Activated CD4-positive, alpha-beta T cell treated with anti-CD3 and anti-CD28 coated beads, Interleukin-2, amount 10 ng/mL, durations not matched to agents 24 days and 14 days (primary cell): ENCODE data around the gene CUL1. TPM values are rescaled to one million over a fixed set of nuclear protein-coding genes. Genes with fewer than 3 reads are reported as not detected.

Source experiments
- DNase-seq: peaks from one replicate; pipeline ENCODE4 v3.0.0; 2022
- H3K27ac Mint-ChIP-seq: one replicate; pipeline ENCODE4 v1.8.0; 2022; ENCODE audit warnings: mild to moderate bottlenecking, mixed read lengths
- H3K27me3 Mint-ChIP-seq: one replicate; pipeline ENCODE4 v1.8.0; 2022; ENCODE audit warnings: mixed read lengths
- H3K36me3 Mint-ChIP-seq: one replicate; pipeline ENCODE4 v1.8.0; 2022; ENCODE audit warnings: low read depth, mild to moderate bottlenecking, mixed read lengths
- H3K4me1 Mint-ChIP-seq: one replicate; pipeline ENCODE4 v1.8.0; 2021; ENCODE audit warnings: mixed read lengths
- H3K4me3 Mint-ChIP-seq: one replicate; pipeline ENCODE4 v1.8.0; 2022; ENCODE audit warnings: mild to moderate bottlenecking, moderate library complexity, mixed read lengths
- H3K9me3 Mint-ChIP-seq: one replicate; pipeline ENCODE4 v1.8.0; 2021; ENCODE audit warnings: mixed read lengths
- intact Hi-C: fragments of 100-400 bp; cut with micrococcal nuclease; formaldehyde crosslinking; loops from one replicate; pipeline ENCODE4 v1.15.1; 2023
- total RNA-seq: library from RNA; stranded (reverse); gene quantifications from 2 replicates; pipeline ENCODE4 v1.2.3, GENCODE V29; 2022

The CUL1 gene
- total RNA-seq: 82.2 and 82.4 TPM in 2 replicates

DNA sequence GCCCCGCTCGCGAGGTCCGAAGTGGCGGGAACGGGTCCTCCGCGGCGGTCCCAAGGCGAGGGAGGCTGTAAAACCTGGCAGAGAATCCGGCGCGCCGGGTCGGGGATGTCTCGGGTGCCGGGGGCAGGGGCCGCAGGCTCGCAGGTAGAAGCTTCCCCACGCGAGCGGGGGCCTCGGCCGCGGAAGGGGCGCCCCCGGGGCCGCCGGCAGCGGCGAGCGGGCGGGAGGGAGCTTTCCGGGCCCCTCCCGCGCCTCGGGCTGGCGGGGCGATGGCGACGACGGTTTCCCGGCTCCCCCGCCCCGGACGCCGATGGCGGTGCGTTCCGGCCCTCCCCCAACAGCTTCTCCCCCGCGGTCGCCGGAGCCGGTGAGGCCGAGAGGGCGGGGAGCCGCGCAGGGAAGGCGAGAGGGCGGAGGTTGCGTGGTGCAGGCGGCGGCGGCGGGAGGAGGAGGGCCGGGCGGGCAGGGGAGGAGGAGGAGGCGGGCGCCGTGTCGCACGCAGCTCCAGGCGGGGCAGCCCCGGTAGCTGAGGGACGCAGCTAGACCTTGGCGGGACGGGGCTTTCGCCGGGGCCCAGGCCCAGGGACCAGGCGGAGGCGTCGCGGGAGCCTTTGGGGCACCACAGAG is at the start of gene CUL1:
Gene CUL1, plus strand, starts transcription at position 507 of the 627 bp plus-strand sequence. CDS start 31,220 bp downstream, outside the sequence.
- intact Hi-C loops: loop anchor here (1.0 to 5.0 kb wide), 4 partner anchors 215 to 392 kb away; partner anchors contain the start of genes PDIA4 and ZNF786
- Mint-ChIP-seq H3K27me3 (no peaks in the 10 kb centered on the region), H3K9me3 (peaks cover 8% of the 10 kb centered on the region), H3K36me3 (peaks cover 20% of the 10 kb centered on the region), H3K27ac (peak within 1 kb of the TSS; percentile 94), H3K4me3 (peak within 1 kb of the TSS; percentile 92), H3K4me1 (peaks cover 54% of the 10 kb centered on the region)
- peak; percentile 95 for DNase-seq

- peaks cover 24% of the 10 kb centered on the region for H3K27me3 Mint-ChIP-seq
- DNase-seq: no peak
- H3K36me3 Mint-ChIP-seq: no peaks in the 10 kb centered on the region
- H3K4me3 Mint-ChIP-seq: no peak overlapping the region
- intact Hi-C loops: no loop called here
- no peaks in the 10 kb centered on the region for H3K4me1 Mint-ChIP-seq
- no peak overlapping the region for H3K27ac Mint-ChIP-seq
- no peaks in the 10 kb centered on the region for H3K9me3 Mint-ChIP-seq
Observed at GRCh38 chr7:148650232-148650858, 48.4 kb upstream of the CUL1 start.

GRCh38 chr7:148652773-148653172 is 45.9 kb upstream of the CUL1 start:
- intact Hi-C loops: no loop called here
- peaks cover 19% of the 10 kb centered on the region for H3K27me3 Mint-ChIP-seq
- H3K36me3 Mint-ChIP-seq: no peaks in the 10 kb centered on the region
- H3K4me3 Mint-ChIP-seq: no peak overlapping the region
- no peaks in the 10 kb centered on the region for H3K4me1 Mint-ChIP-seq
- no peak overlapping the region for H3K27ac Mint-ChIP-seq
- H3K9me3 Mint-ChIP-seq: no peaks in the 10 kb centered on the region
- no peak for DNase-seq

DNA sequence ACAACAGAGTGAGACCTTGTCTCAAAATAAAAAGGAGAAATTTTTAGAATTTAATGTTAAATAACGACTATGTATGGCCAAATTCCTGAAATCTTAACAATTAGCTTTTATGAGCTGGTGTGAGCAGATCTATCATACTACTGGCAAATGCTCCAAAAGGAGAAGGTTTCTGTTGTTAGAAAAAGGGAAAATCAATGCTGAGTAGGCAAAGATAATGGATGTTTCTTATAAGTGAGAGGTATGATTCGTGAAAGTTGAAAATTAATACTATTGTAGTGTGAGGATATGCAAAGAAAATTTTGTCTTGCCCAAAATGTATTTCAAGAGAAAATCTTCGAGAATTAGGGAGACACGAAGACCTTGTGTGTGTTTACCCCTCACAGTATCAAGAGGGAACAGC is 40.8 kb upstream of the CUL1 start:
- peaks cover 2% of the 10 kb centered on the region for H3K4me1 Mint-ChIP-seq
- no peak overlapping the region for H3K27ac Mint-ChIP-seq
- H3K4me3 Mint-ChIP-seq: no peak overlapping the region
- H3K36me3 Mint-ChIP-seq: no peaks in the 10 kb centered on the region
- intact Hi-C loops: no loop called here
- DNase-seq: no peak
- peaks cover 6% of the 10 kb centered on the region for H3K27me3 Mint-ChIP-seq
- no peaks in the 10 kb centered on the region for H3K9me3 Mint-ChIP-seq

DNA sequence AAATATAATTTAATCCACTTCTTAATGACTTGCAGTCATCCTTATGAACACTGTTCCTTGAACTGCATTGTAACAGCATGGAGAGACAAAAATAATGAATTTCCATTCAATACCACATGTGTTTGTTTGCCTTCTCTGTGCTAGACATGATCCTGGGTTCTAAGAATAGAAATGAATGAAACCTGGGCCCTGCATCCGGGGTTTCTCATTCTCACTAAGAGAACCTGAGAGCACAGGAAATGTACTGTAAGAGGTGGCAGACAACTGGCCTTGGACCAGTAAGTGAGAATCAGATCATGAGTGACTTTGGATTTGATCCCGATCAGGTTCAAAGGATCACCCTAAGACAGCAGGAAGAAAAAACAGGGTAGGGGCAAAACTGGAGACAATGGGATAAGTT is 37.2 kb upstream of the CUL1 start:
- Mint-ChIP-seq H3K9me3 (no peaks in the 10 kb centered on the region), H3K36me3 (no peaks in the 10 kb centered on the region), H3K27ac (no peak overlapping the region), H3K4me1 (peaks cover 2% of the 10 kb centered on the region), H3K27me3 (peaks cover 3% of the 10 kb centered on the region), H3K4me3 (no peak overlapping the region)
- DNase-seq: no peak
- intact Hi-C loops: no loop called here

GRCh38 chr7:148662646-148663045 is 36.1 kb upstream of the CUL1 start:
- no peak for DNase-seq
- Mint-ChIP-seq H3K9me3 (no peaks in the 10 kb centered on the region), H3K27ac (no peak overlapping the region), H3K4me1 (peaks cover 2% of the 10 kb centered on the region), H3K36me3 (no peaks in the 10 kb centered on the region), H3K27me3 (peaks cover 4% of the 10 kb centered on the region), H3K4me3 (no peak overlapping the region)
- intact Hi-C loops: no loop called here

DNA sequence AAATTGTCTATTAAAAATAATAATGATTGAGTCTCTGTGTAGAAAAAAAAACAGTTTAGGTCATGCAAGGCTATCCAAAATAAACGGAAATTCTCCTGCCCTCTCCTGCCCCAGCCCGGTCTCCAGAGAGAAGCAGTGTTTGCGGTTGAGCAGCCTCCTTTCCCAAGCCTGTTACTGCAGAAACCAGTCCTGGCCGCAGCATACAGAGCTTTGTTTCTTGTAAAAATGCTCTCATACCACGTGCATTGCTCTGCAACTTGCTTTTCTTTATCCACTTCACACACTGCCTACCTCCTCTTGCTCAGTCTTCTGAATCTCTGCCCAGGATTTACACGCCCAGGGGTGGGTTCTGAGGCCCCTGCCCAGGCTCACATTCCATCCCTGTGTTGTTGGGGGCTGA is 34.4 kb upstream of the CUL1 start:
- H3K27me3 Mint-ChIP-seq: peaks cover 4% of the 10 kb centered on the region
- intact Hi-C loops: no loop called here
- H3K4me1 Mint-ChIP-seq: peaks cover 2% of the 10 kb centered on the region
- no peaks in the 10 kb centered on the region for H3K36me3 Mint-ChIP-seq
- no peak for DNase-seq
- no peak overlapping the region for H3K27ac Mint-ChIP-seq
- H3K9me3 Mint-ChIP-seq: peaks cover 5% of the 10 kb centered on the region
- H3K4me3 Mint-ChIP-seq: no peak overlapping the region

DNA sequence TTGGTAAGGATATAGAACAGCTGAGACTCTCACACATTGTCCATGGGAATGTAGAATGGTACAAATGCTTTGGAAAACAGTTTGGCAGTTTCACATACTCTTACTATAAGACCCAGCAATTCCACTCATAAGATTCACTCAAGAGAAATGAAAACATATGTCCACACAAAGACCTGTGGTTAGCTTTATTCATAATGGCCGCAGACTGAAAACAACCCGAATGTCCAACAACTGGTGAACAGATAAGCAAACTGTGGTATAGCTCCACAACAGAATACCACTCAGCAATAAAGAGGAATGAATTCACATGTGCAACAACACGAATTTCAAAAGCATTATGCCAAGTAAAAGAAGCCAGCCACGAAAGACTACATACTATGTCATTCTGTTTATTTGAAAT is 33.5 kb upstream of the CUL1 start:
- H3K27me3 Mint-ChIP-seq: peaks cover 4% of the 10 kb centered on the region
- intact Hi-C loops: no loop called here
- peaks cover 5% of the 10 kb centered on the region for H3K9me3 Mint-ChIP-seq
- H3K4me1 Mint-ChIP-seq: peaks cover 5% of the 10 kb centered on the region
- H3K27ac Mint-ChIP-seq: no peak overlapping the region
- no peak overlapping the region for H3K4me3 Mint-ChIP-seq
- no peak for DNase-seq
- peaks cover under 1% of the 10 kb centered on the region for H3K36me3 Mint-ChIP-seq

DNA sequence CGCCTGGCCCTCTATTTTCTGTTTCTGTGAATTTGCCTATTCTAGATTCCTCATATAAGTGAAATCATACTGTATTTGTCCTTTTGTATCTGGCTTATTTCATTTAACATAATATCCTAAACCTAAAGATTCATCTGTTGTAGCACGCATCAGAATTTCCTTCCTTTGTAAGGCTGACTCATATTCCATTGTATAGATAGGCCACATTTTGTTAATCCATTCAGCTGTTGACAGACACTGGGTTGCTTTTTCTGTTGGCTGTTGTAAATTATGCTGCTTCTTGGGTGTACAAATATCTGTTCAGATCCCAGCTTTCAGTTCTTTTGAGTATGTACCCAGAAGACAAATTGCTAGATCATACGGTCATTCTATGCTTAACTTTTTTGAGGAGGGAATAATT is 28.8 kb upstream of the CUL1 start:
- Mint-ChIP-seq H3K27ac (no peak overlapping the region), H3K27me3 (peaks cover 4% of the 10 kb centered on the region), H3K4me1 (peaks cover 4% of the 10 kb centered on the region), H3K36me3 (peaks cover 4% of the 10 kb centered on the region), H3K9me3 (peaks cover 14% of the 10 kb centered on the region), H3K4me3 (no peak overlapping the region)
- intact Hi-C loops: no loop called here
- no peak for DNase-seq

GRCh38 chr7:148670374-148670773 is 28.3 kb upstream of the CUL1 start:
- no peak overlapping the region for H3K4me3 Mint-ChIP-seq
- no peak for DNase-seq
- intact Hi-C loops: no loop called here
- H3K36me3 Mint-ChIP-seq: peaks cover 4% of the 10 kb centered on the region
- peaks cover 4% of the 10 kb centered on the region for H3K4me1 Mint-ChIP-seq
- H3K9me3 Mint-ChIP-seq: peaks cover 14% of the 10 kb centered on the region
- H3K27ac Mint-ChIP-seq: no peak overlapping the region
- peaks cover 3% of the 10 kb centered on the region for H3K27me3 Mint-ChIP-seq

GRCh38 chr7:148670807-148671206 is 27.9 kb upstream of the CUL1 start:
- Mint-ChIP-seq H3K9me3 (peaks cover 14% of the 10 kb centered on the region), H3K4me1 (peaks cover 4% of the 10 kb centered on the region), H3K36me3 (peaks cover 4% of the 10 kb centered on the region), H3K27me3 (peaks cover 2% of the 10 kb centered on the region), H3K4me3 (no peak overlapping the region), H3K27ac (no peak overlapping the region)
- intact Hi-C loops: no loop called here
- DNase-seq: no peak

DNA sequence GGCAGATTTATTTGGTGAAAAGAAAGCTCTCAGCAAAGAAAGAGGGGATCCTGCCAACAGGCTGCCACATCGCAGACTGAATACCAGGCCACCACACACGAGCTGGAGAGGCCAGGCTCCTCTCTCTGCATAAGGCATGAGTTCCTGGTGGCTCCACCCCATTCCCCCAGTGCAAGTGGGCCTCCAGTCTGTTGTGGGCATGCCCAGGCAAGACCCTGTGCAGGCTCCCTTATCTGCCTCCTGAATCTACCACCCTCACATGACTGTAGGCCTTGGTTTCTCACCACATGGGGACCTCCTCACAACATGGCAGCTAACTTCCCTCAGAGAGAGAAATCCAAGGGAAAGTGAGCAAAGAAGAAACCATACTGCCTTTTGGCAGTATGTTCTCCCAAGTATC is 26.7 kb upstream of the CUL1 start:
- H3K36me3 Mint-ChIP-seq: peaks cover 4% of the 10 kb centered on the region
- intact Hi-C loops: no loop called here
- H3K27ac Mint-ChIP-seq: no peak overlapping the region
- DNase-seq: no peak
- peaks cover 18% of the 10 kb centered on the region for H3K9me3 Mint-ChIP-seq
- H3K27me3 Mint-ChIP-seq: peaks cover 2% of the 10 kb centered on the region
- no peak overlapping the region for H3K4me3 Mint-ChIP-seq
- peaks cover 4% of the 10 kb centered on the region for H3K4me1 Mint-ChIP-seq

GRCh38 chr7:148674689-148675088 is 24.0 kb upstream of the CUL1 start:
- H3K27me3 Mint-ChIP-seq: peaks cover 9% of the 10 kb centered on the region
- H3K36me3 Mint-ChIP-seq: peaks cover 4% of the 10 kb centered on the region
- no peak for DNase-seq
- H3K4me1 Mint-ChIP-seq: peaks cover 4% of the 10 kb centered on the region
- H3K4me3 Mint-ChIP-seq: no peak overlapping the region
- peaks cover 16% of the 10 kb centered on the region for H3K9me3 Mint-ChIP-seq
- H3K27ac Mint-ChIP-seq: no peak overlapping the region
- intact Hi-C loops: no loop called here

DNA sequence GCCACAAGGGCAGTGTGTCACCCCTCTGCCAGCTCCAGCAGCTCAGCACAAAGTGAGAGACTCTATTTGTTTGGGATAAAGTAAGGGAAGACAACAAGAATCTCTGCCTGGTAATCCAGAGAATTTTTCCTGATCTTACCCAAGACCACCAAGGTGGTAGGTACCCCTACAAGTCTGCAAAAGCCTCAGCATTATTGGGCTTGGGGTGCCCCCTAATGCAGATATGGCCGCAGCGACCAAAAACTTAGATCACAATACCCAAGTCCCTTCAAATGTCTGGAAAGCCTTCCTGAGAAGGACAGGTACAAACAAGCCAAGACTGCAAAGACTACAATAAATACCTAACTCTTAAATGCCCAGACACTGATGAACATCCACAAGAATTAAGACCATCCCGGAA is 22.4 kb upstream of the CUL1 start:
- no peak for DNase-seq
- no peak overlapping the region for H3K27ac Mint-ChIP-seq
- peaks cover 21% of the 10 kb centered on the region for H3K9me3 Mint-ChIP-seq
- intact Hi-C loops: no loop called here
- H3K36me3 Mint-ChIP-seq: peaks cover 1% of the 10 kb centered on the region
- H3K4me1 Mint-ChIP-seq: no peaks in the 10 kb centered on the region
- H3K4me3 Mint-ChIP-seq: no peak overlapping the region
- peaks cover 22% of the 10 kb centered on the region for H3K27me3 Mint-ChIP-seq

DNA sequence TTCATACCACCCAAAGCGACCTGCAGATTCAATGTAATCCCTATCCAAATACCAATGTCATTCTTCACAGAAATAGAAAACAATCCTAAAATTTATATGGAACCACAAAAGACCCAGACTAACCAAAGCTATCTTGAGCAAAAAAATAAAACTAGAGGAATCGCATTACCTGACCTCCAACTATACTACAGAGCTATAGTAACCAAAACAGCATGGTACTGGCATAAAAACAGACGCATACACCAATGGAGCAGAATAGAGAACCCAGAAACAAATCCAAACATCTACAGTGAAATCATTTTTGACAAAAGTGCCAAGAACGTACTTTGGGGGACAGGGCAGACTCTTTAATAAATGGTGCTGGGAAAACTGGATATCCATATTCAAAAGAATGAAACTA is 16.9 kb upstream of the CUL1 start:
- no peaks in the 10 kb centered on the region for H3K36me3 Mint-ChIP-seq
- H3K4me1 Mint-ChIP-seq: no peaks in the 10 kb centered on the region
- H3K27ac Mint-ChIP-seq: no peak overlapping the region
- H3K27me3 Mint-ChIP-seq: peaks cover 31% of the 10 kb centered on the region
- peaks cover 18% of the 10 kb centered on the region for H3K9me3 Mint-ChIP-seq
- no peak overlapping the region for H3K4me3 Mint-ChIP-seq
- intact Hi-C loops: no loop called here
- no peak for DNase-seq
